HG02588 (cell line): ENCODE results near the gene BRD2.

Experiments
- ATAC-seq: cut with Tn5 transposase; IDR thresholded peaks from one replicate; pipeline ENCODE4 v1.9.1; 2021; ENCODE audit warnings: mild to moderate bottlenecking, moderate library complexity; ENCODE audit not compliant: unreplicated experiment

Gene BRD2

GRCh38 chr6:32947552-32948465 lies 20.6 kb upstream of the BRD2 start:
- ATAC-seq: no peak

- ATAC-seq: no peak
Measured at GRCh38 chr6:32949113-32949512, 19.3 kb upstream of the BRD2 start.

GRCh38 chr6:32950010-32950409 lies 18.4 kb upstream of the BRD2 start:
- ATAC-seq: no peak

- no peak for ATAC-seq
Measured at GRCh38 chr6:32950449-32950848, 17.9 kb upstream of the BRD2 start.

- peak; percentile 86 for ATAC-seq
Measured at GRCh38 chr6:32952817-32953739, 15.3 kb upstream of the BRD2 start, which contains the start of gene HLA-DMA. HLA-DMA (minus strand) TSS chr6:32953097; CDS start chr6:32953036, 61 bp downstream.

- no peak for ATAC-seq
Measured at GRCh38 chr6:32953775-32954174, 14.6 kb upstream of the BRD2 start.

GRCh38 chr6:32954267-32954666 lies 14.1 kb upstream of the BRD2 start:
- no peak for ATAC-seq

- ATAC-seq: no peak
Measured at GRCh38 chr6:32954986-32955802, 13.2 kb upstream of the BRD2 start.

GRCh38 chr6:32956176-32956575 lies 12.2 kb upstream of the BRD2 start:
- ATAC-seq: no peak

GRCh38 chr6:32960563-32960962 lies 7.8 kb upstream of the BRD2 start:
- ATAC-seq: no peak

GRCh38 chr6:32962213-32962826 lies 6.1 kb upstream of the BRD2 start:
- no peak for ATAC-seq

GRCh38 chr6:32963866-32964265 lies 4.5 kb upstream of the BRD2 start:
- no peak for ATAC-seq

- no peak for ATAC-seq
Measured at GRCh38 chr6:32964776-32965175, 3.6 kb upstream of the BRD2 start.

- ATAC-seq: no peak
Measured at GRCh38 chr6:32967151-32968091, 973 bp upstream of the BRD2 start.

- no peak for ATAC-seq
Measured at GRCh38 chr6:32968867-32969684, 682 bp downstream of the BRD2 start.

- ATAC-seq: no peak
Measured at GRCh38 chr6:32969685-32970412, 1.5 kb downstream of the BRD2 start.

GRCh38 chr6:32970413-32971241 lies 2.2 kb downstream of the BRD2 start:
- no peak for ATAC-seq
